ENCODE measurements around the gene NBPF12.
"Not testable (repeated sequence)": the region's sequence is repeated elsewhere in the genome, so short reads cannot be mapped to it uniquely, and the experiment has no call there.

NBPF12 gene

GRCh38 chr1:146938242-146938902 lies at the start of gene NBPF12:
Gene NBPF12 (plus strand): TSS chr1:146938324. CDS start chr1:146960144, 21,820 bp downstream.
- peaks cover 14% of the 10 kb centered on the region for H3K79me2 ChIP-seq (ENCODE audit: control insufficient read depth, low read length)
- H3K36me3 ChIP-seq (ENCODE audit: control insufficient read depth, low read length); H3K27me3 ChIP-seq (ENCODE audit: control insufficient read depth, low read length); H3K9me3 ChIP-seq (ENCODE audit: control insufficient read depth, insufficient read depth, low read length); H3F3A ChIP-seq (ENCODE audit: control insufficient read depth, insufficient read depth); H3K9me2 ChIP-seq (replicated peaks; ENCODE audit: control insufficient read depth, low read length); H4K20me1 ChIP-seq (ENCODE audit: control insufficient read depth, insufficient read depth, low read depth, low read length): not testable (repeated sequence)
- H3K4me2 ChIP-seq (ENCODE audit: low read length), result peak within 1 kb of the TSS; percentile 76
- H3K27ac ChIP-seq (ENCODE audit: low read depth, low read length), result peak within 1 kb of the TSS; percentile 41
- H3K4me1 ChIP-seq (ENCODE audit: control insufficient read depth, low read length), result peaks cover 10% of the 10 kb centered on the region
- peak within 1 kb of the TSS; percentile 76 for H3K4me3 ChIP-seq (ENCODE audit: low read length)

- H3K27ac ChIP-seq (ENCODE audit: low read depth, low read length); H3K4me3 ChIP-seq (ENCODE audit: low read length); H3K9me2 ChIP-seq (replicated peaks; ENCODE audit: control insufficient read depth, low read length); H3K9me3 ChIP-seq (ENCODE audit: control insufficient read depth, insufficient read depth, low read length); H3K27me3 ChIP-seq (ENCODE audit: control insufficient read depth, low read length); H3K4me1 ChIP-seq (ENCODE audit: control insufficient read depth, low read length); H3K4me2 ChIP-seq (ENCODE audit: low read length); H3K79me2 ChIP-seq (ENCODE audit: control insufficient read depth, low read length); H3K36me3 ChIP-seq (ENCODE audit: control insufficient read depth, low read length); H4K20me1 ChIP-seq (ENCODE audit: control insufficient read depth, insufficient read depth, low read depth, low read length); H3F3A ChIP-seq (ENCODE audit: control insufficient read depth, insufficient read depth): not testable (repeated sequence)
These were observed 46.8 kb upstream of the NBPF12 start for GRCh38 chr1:146891355-146891754.

- H3K36me3 ChIP-seq (ENCODE audit: control insufficient read depth, low read length); H3K27ac ChIP-seq (ENCODE audit: low read depth, low read length); H4K20me1 ChIP-seq (ENCODE audit: control insufficient read depth, insufficient read depth, low read depth, low read length); H3K9me3 ChIP-seq (ENCODE audit: control insufficient read depth, insufficient read depth, low read length); H3K4me2 ChIP-seq (ENCODE audit: low read length); H3K27me3 ChIP-seq (ENCODE audit: control insufficient read depth, low read length); H3K79me2 ChIP-seq (ENCODE audit: control insufficient read depth, low read length); H3K4me3 ChIP-seq (ENCODE audit: low read length); H3F3A ChIP-seq (ENCODE audit: control insufficient read depth, insufficient read depth); H3K9me2 ChIP-seq (replicated peaks; ENCODE audit: control insufficient read depth, low read length); H3K4me1 ChIP-seq (ENCODE audit: control insufficient read depth, low read length): not testable (repeated sequence)
These were observed 45.8 kb upstream of the NBPF12 start for GRCh38 chr1:146892331-146892730.

GRCh38 chr1:146907565-146908261 lies 30.4 kb upstream of the NBPF12 start:
- not testable (repeated sequence) for H4K20me1 ChIP-seq (ENCODE audit: control insufficient read depth, insufficient read depth, low read depth, low read length); H3K4me2 ChIP-seq (ENCODE audit: low read length); H3K9me3 ChIP-seq (ENCODE audit: control insufficient read depth, insufficient read depth, low read length); H3K27ac ChIP-seq (ENCODE audit: low read depth, low read length); H3K36me3 ChIP-seq (ENCODE audit: control insufficient read depth, low read length); H3K4me3 ChIP-seq (ENCODE audit: low read length); H3K79me2 ChIP-seq (ENCODE audit: control insufficient read depth, low read length); H3F3A ChIP-seq (ENCODE audit: control insufficient read depth, insufficient read depth); H3K4me1 ChIP-seq (ENCODE audit: control insufficient read depth, low read length); H3K27me3 ChIP-seq (ENCODE audit: control insufficient read depth, low read length); H3K9me2 ChIP-seq (replicated peaks; ENCODE audit: control insufficient read depth, low read length)

GRCh38 chr1:146912975-146913374 lies 25.1 kb upstream of the NBPF12 start:
- H3F3A ChIP-seq (ENCODE audit: control insufficient read depth, insufficient read depth); H3K36me3 ChIP-seq (ENCODE audit: control insufficient read depth, low read length); H3K27ac ChIP-seq (ENCODE audit: low read depth, low read length); H3K27me3 ChIP-seq (ENCODE audit: control insufficient read depth, low read length); H3K9me3 ChIP-seq (ENCODE audit: control insufficient read depth, insufficient read depth, low read length); H3K79me2 ChIP-seq (ENCODE audit: control insufficient read depth, low read length); H3K4me2 ChIP-seq (ENCODE audit: low read length); H4K20me1 ChIP-seq (ENCODE audit: control insufficient read depth, insufficient read depth, low read depth, low read length); H3K4me3 ChIP-seq (ENCODE audit: low read length); H3K4me1 ChIP-seq (ENCODE audit: control insufficient read depth, low read length); H3K9me2 ChIP-seq (replicated peaks; ENCODE audit: control insufficient read depth, low read length): not testable (repeated sequence)

- not testable (repeated sequence) for H4K20me1 ChIP-seq (ENCODE audit: control insufficient read depth, insufficient read depth, low read depth, low read length); H3K36me3 ChIP-seq (ENCODE audit: control insufficient read depth, low read length)
These were observed 17.3 kb upstream of the NBPF12 start for GRCh38 chr1:146920811-146921210.

GRCh38 chr1:146922614-146923013 lies 15.5 kb upstream of the NBPF12 start:
- not testable (repeated sequence) for H3K79me2 ChIP-seq (ENCODE audit: control insufficient read depth, low read length); H3K27ac ChIP-seq (ENCODE audit: low read depth, low read length); H3F3A ChIP-seq (ENCODE audit: control insufficient read depth, insufficient read depth); H3K27me3 ChIP-seq (ENCODE audit: control insufficient read depth, low read length); H3K4me2 ChIP-seq (ENCODE audit: low read length); H3K9me2 ChIP-seq (replicated peaks; ENCODE audit: control insufficient read depth, low read length); H3K4me3 ChIP-seq (ENCODE audit: low read length); H3K4me1 ChIP-seq (ENCODE audit: control insufficient read depth, low read length); H3K36me3 ChIP-seq (ENCODE audit: control insufficient read depth, low read length); H3K9me3 ChIP-seq (ENCODE audit: control insufficient read depth, insufficient read depth, low read length); H4K20me1 ChIP-seq (ENCODE audit: control insufficient read depth, insufficient read depth, low read depth, low read length)

More at GRCh38 chr1:146920811-146921210, 17.3 kb upstream of the NBPF12 start:
- H3K9me2 ChIP-seq (replicated peaks; ENCODE audit: control insufficient read depth, low read length); H3K79me2 ChIP-seq (ENCODE audit: control insufficient read depth, low read length); H3K27me3 ChIP-seq (ENCODE audit: control insufficient read depth, low read length); H3K4me2 ChIP-seq (ENCODE audit: low read length); H3K9me3 ChIP-seq (ENCODE audit: control insufficient read depth, insufficient read depth, low read length); H3F3A ChIP-seq (ENCODE audit: control insufficient read depth, insufficient read depth); H3K4me1 ChIP-seq (ENCODE audit: control insufficient read depth, low read length); H3K27ac ChIP-seq (ENCODE audit: low read depth, low read length); H3K4me3 ChIP-seq (ENCODE audit: low read length): not testable (repeated sequence)

- H3K9me2 ChIP-seq (replicated peaks; ENCODE audit: control insufficient read depth, low read length); H3K27ac ChIP-seq (ENCODE audit: low read depth, low read length); H3K9me3 ChIP-seq (ENCODE audit: control insufficient read depth, insufficient read depth, low read length); H3K36me3 ChIP-seq (ENCODE audit: control insufficient read depth, low read length); H3K4me1 ChIP-seq (ENCODE audit: control insufficient read depth, low read length); H4K20me1 ChIP-seq (ENCODE audit: control insufficient read depth, insufficient read depth, low read depth, low read length); H3K4me2 ChIP-seq (ENCODE audit: low read length); H3K4me3 ChIP-seq (ENCODE audit: low read length); H3K79me2 ChIP-seq (ENCODE audit: control insufficient read depth, low read length); H3F3A ChIP-seq (ENCODE audit: control insufficient read depth, insufficient read depth); H3K27me3 ChIP-seq (ENCODE audit: control insufficient read depth, low read length): not testable (repeated sequence)
These were observed 14.0 kb upstream of the NBPF12 start for GRCh38 chr1:146924106-146924505.
